T-helper 2 cell treated with Interferon-gamma antibody and Interleukin-4, amounts not matched to agents 100 ng/mL and 5 ng/mL, for 36 hours (primary cell): ENCODE results near the gene AKR1C8. TPM values are rescaled to one million over a fixed set of nuclear protein-coding genes. Genes with fewer than 3 reads are reported as not detected.
"Not testable (repeated sequence)": the region's sequence is repeated elsewhere in the genome, so short reads cannot be mapped to it uniquely, and the experiment has no call there.

Experiments used
- intact Hi-C: fragments of 100-400 bp; cut with micrococcal nuclease; formaldehyde crosslinking; loops from one replicate; pipeline ENCODE4 v1.15.1; 2023
- total RNA-seq: library from RNA; stranded (reverse); gene quantifications from 2 replicates; pipeline ENCODE4 v1.2.3, GENCODE V29; 2022

AKR1C8 gene
- total RNA-seq, 1 donor from 2014 or later = 0.23 TPM

DNA sequence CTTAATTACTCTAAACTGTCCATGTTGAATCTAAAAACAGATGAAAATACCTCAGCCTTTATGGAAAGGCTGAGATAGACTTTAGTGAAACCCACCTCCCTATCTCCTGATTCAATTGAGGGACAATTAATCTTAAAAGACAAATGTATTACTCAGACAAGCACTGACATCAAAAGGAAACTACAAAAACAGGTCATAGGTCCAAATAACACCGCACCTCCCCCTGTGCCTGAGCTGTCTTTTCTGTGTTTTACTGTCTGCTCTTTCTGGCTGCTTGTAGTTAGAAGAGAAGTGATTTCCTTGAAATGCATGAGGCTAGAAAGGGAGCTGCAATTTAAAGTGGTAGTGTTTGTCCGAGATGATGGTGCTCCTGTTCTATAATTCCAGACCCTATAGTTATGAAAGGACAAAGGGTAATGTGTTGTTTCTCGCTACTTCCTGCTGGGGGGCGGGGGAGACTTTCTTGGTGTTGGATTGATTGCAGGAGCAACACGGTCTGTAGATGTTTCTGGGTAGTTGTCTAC lies 16.0 kb downstream of the AKR1C8 start:
- intact Hi-C loops = no loop called here

GRCh38 chr10:5165738-5166137 lies 19.2 kb downstream of the AKR1C8 start:
- intact Hi-C loops = no loop called here

DNA sequence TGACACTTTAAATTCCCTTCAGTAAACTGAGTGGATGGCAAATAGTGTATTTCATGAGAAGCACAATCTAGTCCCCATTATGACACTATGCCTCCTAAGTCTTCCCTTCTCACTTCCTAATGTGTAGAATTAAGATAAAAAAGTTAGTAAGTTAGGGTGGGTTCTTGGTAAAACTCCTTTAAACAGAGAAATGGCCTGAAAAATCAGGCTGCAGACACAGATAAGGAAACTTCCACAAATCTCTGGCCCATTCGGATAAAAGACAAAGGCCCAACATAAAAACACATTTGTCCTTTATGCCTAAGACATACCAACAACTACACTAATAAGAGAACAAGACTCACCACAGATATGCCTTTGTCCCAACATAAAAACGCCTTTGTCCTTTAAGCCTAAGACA lies 21.5 kb downstream of the AKR1C8 start:
- intact Hi-C loops = no loop called here

DNA sequence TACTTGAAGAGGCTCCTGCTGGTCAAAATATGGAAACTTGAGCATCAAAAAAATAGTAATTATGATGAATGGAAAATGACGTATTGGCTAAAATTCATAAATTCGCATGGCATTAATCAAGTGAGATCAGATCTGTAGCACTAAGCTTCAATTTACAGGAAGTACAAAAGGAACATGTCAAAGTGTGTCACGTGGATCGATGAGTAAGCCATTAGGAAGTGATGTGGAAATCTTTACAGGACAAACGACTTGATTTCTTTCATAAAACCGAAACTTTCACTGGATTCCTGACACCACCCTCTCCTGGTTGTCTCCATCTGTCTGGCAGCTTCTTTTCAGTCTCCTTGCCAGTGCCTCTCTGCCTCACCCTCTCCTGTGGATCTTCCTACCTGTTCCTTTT lies 25.8 kb downstream of the AKR1C8 start:
- intact Hi-C loops = no loop called here

DNA sequence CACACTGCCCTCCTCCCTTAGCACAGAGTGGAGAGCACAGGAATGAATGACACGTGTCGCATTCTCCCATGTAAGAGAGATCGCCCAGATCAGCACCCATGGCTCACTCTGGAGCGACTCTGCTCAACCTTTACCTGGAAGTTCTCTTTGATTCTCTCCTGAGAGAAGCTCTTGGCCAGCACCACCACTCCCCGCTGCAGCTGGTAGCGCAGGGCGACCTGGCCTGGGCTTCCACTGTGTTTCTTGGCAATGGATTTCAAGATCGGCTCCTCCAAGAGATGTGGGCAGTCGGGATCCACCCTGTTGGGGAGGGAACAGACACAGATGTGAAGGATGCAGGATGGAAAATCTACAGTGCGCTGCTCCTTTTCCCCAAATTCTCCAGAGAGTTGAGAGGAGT lies 27.4 kb downstream of the AKR1C8 start:
- intact Hi-C loops = no loop called here

DNA sequence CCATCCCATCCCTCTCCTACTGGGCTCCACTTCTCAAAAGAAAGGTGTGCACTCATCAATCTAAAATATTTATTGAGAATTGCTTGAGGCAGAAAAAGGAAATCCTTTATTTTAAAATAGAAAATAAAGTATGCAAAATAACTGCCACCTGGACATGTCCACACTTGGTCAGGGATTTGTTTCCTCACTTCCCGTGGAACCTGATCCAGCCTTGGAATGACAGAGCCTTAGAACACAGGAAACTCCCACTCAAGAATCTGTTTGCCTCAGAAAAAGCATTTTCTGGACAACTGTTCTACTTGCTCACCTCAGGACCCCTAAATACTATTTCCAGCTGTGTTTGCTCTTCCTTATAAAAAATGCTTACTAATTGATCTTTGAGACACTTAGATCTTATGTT lies 29.0 kb downstream of the AKR1C8 start:
- intact Hi-C loops = no loop called here

GRCh38 chr10:5151076-5151475 lies 33.9 kb downstream of the AKR1C8 start:
- intact Hi-C loops = no loop called here

DNA sequence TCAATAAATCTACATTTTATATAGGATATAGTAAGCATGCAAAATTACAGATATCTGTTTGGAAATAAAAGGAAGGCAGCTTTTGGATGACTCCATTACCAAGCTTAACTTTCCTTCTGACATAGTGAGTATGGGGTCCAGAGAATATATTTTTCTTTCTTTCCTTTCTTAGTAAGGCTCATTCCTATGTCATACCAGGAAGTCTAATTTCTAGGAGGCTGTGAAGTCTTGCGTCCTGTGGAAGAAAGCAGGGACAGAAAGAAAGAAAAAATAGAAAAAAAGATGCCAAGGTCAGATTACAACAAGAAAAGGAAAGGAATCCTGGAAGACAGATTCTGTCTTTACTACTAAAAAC lies 36.3 kb downstream of the AKR1C8 start:
- intact Hi-C loops = no loop called here

DNA sequence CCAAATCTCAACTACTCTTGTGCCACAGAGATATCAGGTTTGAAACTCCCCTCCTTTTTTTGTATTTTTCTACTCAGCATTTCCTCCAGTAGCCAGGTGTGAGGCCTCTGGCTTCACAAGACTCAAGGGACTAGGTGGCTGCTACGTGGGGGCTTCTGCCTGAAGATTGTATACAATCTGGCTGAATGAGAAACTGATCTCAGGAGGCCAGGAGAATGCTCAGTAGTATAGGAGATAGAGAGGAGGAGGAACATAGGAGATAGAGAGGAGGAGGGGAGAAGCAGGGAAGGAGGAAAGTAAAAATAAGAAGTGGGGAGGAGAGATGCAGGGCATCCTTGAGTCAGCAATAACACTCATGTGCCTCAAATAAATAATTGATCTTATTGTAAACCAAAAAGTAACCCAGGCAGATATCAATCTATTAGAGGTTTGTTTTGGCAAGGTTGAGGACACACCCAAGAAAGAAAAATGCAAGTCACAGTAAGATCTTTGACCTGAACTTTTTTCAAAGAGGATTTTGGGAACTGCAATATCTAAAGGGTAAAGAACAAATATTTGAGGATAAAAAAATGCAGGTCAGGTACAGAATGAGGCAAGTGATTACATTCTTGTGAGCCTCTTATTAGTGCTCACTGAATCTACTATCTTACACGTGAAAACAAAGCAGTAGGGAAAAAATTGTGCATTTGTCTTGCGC lies 36.8 kb downstream of the AKR1C8 start:
- intact Hi-C loops = no loop called here

DNA sequence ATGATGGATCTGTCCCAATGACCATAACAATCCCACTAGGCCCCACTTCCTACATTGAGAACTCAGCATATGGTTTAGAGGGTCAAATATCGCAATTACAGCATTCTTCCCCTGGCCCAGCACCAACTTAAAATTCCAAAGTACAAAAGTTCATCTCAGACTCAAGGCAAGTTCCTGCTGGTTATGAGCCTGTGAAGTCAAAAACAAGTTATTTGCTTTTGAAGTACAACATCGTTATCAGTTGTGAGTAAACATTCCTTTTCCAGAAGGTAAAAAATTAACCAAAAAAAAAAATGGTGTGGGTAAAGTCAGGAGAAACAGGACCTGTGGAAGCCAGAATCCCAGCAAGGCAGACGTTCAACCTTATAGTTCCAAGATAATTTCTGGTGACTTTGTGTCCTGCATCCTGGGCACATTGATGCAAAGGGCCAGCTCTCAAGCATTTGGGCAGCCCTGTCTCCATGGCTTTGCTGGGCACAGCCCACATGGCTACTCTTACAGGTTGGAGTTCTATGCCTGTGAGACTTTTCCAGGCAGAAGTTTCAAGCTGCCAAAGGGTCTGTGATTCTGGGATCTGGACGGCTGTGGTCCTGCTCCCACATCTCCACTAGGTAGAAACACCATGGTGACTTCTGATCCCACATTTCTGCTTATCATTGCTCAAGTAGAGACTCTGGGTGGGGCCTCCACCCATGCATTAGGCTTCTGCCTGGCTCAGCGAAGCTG lies 37.5 kb downstream of the AKR1C8 start:
- intact Hi-C loops = no loop called here

- intact Hi-C loops = no loop called here
Measured at GRCh38 chr10:5146920-5147254, 38.1 kb downstream of the AKR1C8 start.

DNA sequence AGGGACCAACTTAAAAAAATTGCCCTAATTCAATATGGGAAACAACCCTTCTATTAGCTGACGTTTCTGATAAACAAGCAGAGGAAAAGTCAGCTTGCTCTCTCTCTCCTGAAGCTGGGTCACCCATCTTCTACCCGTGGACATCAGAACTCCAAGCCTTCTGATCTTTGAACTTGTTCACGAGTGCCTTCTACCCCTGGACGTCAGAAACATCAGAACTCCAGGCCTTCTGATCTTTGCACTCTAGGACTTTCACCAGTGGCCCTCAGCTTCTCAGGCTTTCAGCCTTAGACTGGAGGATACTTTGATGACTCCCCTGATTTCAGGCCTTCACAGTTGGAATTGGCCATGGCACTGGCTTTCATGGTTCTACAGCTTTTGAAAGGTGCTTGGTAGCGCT lies 41.8 kb downstream of the AKR1C8 start:
- intact Hi-C loops = no loop called here

GRCh38 chr10:5142199-5142598 lies 42.8 kb downstream of the AKR1C8 start:
- intact Hi-C loops = no loop called here

DNA sequence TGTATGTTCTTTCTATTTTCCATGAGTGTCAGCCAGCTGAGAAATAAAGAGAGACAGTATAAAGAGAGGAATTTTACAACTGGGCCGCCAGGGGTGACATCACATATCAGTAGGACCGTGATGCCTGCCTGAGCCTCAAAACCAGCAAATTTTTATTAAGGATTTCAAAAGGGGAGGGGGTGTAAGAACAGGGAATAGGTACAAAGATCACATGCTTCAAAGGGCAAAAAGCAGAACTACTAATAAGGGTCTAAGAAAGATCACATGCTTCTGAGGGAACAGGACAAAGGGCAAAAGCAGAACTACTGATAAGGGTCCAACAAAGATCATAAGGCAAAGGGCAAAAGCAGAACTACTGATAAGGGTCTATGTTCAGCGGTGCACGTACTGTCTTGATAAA lies 47.3 kb downstream of the AKR1C8 start:
- intact Hi-C loops = not testable (repeated sequence)

- intact Hi-C loops = no loop called here
Measured at GRCh38 chr10:5136468-5137087, 48.4 kb downstream of the AKR1C8 start.

DNA sequence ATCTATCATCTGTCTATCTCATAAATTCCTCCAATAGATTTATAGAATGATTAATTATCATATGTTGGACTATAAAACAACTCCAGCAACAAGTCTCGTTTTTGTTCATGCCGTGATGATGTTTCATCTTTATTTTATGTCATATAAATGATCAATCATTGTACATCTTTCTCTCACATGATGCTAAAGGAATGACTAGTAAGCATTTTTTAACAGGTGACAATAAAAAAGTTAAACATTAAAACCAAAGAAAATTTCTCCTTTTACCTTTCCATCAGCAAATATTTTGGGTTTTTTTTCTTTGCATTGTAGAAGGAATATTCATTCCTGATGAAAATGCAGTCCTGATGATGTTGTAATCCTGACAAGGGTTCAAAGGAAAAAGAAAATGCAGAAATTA lies 49.4 kb downstream of the AKR1C8 start:
- intact Hi-C loops = no loop called here

DNA sequence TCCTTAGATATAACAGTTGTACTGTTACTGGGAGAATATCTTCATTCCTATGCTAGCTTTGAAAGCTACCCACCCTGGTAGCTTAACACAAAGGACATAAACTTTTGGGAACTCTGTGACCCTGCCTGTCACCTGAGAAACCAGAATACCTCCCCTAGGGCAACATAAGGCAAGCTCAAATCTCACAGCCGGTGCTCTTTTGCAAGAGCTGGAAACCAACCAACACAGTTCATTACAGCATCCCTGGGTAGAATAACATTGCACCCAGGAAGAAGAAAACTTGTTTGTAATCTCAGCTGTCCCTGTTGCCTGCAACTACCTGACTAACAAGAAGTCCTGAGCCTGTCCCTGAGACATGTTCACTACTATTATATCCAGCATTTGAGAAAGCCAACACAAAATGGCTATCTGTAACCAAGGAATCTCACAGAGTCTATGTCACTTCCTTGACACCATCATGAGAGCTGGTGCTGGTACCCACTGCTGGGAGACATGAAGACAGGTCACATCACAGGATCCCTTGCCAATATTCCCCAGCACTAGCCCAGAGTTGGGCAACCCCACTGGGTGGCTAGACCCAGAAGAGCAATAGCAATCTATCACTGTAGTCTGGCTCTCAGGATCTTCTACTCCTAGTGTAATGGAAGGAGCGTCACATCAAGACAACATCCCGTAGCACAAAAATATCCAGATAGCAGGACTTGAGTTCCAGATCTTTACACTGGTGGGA lies 59.5 kb downstream of the AKR1C8 start:
- intact Hi-C loops = no loop called here

- intact Hi-C loops = no loop called here
Measured at GRCh38 chr10:5123886-5124285, 61.1 kb downstream of the AKR1C8 start.

DNA sequence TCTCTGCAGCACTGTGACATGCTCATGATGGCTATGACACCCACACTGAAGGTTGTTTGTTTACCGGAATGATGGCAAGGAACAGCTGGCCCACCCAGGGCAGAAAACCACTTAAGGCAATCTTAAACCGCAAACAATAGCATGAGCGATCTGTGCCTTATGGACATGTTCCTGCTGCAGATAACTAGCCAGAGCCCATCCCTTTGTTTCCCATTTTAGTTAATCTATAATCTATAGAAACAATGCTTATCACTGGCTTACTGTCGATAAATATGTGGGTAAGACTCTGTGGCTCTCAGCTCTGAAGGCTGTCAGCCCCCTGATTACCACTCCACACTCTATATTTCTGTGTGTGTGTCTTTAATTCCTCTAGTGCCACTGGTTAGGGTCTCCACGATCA lies 65.0 kb downstream of the AKR1C8 start:
- intact Hi-C loops = not testable (repeated sequence)

- intact Hi-C loops = no loop called here
Measured at GRCh38 chr10:5117026-5117425, 67.9 kb downstream of the AKR1C8 start.

DNA sequence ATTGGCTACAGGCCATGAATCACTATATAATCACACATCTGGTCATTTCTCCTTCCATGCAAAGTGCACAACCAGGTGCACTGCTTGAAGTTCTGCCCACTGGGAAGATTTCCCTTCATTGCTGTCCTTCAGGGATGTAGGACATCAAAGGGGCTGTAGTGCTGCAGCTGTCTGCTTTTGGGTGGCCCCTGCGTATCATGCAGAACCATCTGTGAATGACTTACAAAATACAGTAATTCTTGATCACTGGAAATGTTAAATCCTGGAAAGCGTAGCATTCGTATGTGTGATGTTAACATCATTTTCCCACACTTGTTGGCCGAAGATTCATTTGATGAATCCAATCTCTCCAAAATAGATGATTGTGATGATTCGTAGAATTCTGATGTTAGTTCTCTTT lies 68.3 kb downstream of the AKR1C8 start:
- intact Hi-C loops = no loop called here

DNA sequence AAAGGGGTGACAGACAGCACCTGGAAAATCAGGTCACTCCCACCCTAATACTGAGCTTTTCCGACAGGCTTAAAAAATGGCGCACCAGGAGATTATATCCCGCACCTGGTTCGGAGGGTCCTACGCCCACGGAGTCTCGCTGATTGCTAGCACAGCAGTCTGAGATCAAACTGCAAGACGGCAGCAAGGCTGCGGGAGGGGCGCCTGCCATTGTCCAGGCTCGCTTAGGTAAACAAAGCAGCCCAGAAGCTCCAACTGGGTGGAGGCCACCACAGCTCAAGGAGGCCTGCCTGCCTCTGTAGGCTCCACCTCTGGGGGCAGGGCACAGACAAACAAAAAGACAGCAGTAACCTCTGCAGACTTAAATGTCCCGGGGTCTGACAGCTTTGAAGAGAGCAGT lies 75.1 kb downstream of the AKR1C8 start:
- intact Hi-C loops = not testable (repeated sequence)
